Stimulated activated naive CD8-positive, alpha-beta T cell treated with anti-CD3 and anti-CD28 coated beads, Interleukin-15, Interleukin-2, amounts not matched to agents 100 U/mL and 50 U/mL, for 24 hours (primary cell): ENCODE results near the gene RTN4RL1.

Source experiments
- ATAC-seq: fragments of 150-1000 bp; cut with Tn5 transposase; one replicate; pipeline ENCODE4 v1.10.0; 2021
- DNase-seq: peaks from one replicate; pipeline ENCODE4 v3.0.0; 2021

The RTN4RL1 gene

DNA sequence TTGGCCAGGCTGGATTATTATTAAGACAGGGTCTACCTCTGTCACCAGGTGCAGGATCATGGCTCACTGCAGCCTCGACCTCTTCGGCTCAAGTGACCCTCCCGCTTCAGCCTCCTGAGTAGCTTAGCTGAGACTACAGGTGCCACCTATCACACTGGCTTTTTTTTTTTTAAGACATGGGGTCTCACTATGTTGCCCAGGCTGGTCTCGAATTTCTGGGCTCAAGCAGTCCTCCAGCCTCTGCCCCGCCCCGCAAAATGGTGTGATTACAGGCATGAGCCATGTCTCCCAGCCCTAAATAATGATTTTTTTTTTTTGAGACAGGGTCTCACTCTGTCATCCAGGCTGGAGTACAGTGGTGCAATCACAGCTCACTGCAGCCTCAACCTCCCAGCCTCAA lies 22.5 kb upstream of the RTN4RL1 start:
- DNase-seq (no peak), ATAC-seq (no peak)

DNA sequence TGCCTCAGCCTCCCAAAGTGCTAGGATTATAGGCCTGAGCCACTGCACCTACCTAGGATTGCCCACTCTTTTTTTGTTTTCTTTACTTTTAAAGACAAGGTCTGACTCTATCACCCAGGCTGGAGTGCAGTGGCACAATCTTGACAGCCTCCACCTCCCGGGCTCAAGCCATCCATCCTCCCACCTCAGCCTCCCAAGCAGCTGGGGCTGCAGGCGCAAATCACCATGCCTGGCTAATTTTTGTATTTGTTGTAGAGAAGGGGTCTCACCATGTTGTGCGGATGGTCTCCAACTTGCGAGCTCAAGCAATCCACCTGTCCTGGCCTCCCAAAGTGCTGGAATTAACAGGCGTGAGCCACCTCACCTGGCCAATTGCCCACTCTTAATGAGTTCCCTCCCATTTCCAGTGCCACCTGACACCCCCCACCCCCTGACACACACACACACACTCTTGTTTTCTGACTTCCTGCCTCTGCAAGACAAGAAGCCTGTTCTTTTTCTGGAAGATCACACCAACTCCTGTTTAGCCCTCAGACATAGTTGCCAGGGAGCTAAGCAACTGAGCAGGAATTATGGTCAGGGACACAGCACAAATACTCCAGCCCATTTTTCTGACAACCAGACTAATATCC lies 19.2 kb upstream of the RTN4RL1 start:
- DNase-seq, result no peak
- no peak for ATAC-seq

DNA sequence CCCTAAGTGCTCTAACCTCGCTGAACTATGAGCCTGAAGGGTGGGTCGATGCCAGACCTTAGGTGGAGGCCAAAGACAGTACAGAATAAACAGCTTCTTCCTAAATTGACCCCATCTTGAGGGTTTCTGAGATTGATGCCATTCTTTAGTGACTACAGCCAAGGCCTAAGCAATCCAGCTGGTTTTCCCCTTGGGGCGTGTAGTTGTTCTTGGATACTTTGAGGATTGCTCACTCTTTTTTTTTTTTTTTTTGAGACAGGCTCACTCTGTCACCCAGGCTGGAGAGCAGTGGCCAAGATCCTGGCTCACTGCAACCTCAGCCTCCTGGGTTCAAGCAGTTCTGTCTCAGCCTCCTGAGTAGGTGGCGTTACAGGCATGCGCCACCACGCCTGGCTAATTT lies 18.7 kb upstream of the RTN4RL1 start:
- ATAC-seq, result no peak
- DNase-seq, result no peak

DNA sequence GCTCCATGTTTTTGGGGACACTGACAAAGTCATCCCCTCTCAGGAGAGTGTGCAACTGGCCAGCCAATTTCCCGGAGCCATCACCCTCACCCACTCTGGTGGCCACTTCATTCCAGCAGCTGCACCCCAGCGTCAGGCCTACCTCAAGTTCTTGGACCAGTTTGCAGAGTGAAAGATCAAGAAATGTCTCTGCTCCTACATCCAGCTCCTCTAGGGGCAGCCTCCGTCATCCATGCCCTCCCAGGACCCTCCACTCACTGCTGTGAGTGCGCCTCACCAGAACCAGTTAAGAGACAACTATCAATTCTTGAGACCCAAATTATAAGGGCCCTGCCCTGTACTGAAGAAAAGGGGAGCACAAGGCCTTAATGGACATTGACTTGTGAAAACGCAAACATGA lies 17.8 kb upstream of the RTN4RL1 start:
- DNase-seq, result no peak
- ATAC-seq, result no peak

DNA sequence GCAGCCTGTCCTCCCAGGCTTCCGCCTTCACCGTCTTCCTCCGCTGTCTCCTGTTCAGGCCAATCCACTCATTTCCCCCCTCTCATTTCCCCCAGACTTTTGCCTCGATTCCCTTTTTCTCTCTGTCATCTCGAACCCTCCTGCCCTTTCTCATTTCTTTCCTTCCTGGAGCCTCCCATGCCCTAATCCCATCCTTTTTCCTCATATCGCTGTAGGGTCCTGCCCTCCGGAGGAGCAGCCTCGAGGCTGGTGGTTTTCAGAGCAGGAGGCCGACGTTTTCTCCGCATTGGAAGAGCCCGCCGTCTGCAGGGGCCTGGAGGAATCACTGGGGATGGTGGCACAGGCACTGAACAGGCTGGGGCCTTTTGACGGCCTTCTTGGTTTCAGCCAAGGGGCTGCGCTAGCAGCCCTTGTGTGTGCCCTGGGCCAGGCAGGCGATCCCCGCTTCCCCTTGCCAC lies 17.3 kb upstream of the RTN4RL1 start:
- DNase-seq (peak; percentile 35), ATAC-seq (no peak)

DNA sequence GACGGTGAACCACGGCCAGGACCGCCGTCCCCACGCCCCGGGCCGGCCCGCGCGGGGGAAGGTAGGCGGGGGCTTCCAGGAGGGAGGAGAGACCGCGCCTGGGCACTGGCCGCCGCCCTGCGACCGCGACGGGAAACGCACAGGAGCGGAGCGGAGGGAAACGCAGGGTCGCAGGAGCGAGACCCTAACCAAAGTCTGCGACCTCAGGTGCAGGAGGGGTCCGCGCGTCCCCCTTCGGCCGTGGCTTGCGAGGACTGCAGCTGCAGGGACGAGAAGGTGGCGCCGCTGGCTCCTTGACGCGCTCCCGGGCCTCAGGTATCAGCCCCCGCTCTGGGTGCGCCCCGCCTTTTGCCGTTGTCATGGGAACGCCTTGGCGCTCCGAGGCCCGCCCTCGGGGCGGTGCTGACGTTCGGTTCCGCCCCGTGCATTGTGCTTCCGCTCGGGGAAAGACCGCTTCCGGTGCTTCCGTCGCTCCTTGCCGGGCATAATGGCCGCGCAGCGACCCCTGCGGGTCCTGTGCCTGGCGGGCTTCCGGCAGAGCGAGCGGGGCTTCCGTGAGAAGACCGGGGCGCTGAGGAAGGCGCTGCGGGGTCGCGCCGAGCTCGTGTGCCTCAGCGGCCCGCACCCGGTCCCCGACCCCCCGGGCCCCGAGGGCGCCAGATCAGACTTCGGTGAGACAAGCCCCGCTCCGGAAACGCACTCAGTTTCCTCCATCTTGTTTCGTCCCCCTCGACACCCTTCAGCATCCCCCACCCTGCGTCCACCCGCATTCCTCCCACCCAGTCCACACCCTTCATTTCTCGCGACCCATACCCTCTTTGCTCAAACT lies 16.6 kb upstream of the RTN4RL1 start, which contains the start of gene OVCA2:
OVCA2 (plus strand) TSS at position 462 of the 829 bp plus-strand sequence; CDS start at position 488, 26 bp downstream.
- peak; percentile 91 for ATAC-seq
- peak; percentile 98 for DNase-seq

DNA sequence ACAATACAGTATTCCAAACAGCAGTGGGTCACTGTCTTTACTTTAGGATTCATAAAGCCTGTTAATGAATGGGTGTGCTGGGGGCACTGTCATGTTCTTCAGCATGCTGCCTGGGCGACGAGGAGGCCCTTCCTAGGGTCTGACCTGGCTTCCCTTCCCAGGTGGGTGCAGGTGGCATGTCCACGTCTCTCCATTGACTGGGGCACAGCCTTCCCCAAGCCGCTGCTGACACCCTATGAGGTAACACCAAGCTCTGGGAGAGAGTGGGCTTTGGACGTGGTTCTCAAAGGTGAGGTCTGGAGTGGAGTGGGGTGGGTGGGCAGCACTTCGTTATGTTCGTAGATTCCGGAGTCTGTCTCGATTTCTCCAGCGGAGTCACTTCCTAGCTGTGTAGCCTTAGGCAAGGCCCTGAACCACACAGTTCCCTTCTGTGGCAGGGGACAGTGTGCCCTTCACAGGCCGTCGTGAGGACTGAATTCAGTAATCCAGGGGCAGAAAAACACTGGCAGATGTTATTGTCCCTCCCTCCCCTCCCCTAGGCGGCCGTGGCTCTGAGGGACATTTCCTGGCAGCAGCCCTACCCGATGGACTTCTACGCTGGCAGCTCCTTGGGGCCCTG lies 15.9 kb upstream of the RTN4RL1 start:
- DNase-seq (no peak), ATAC-seq (peak; percentile 2)

DNA sequence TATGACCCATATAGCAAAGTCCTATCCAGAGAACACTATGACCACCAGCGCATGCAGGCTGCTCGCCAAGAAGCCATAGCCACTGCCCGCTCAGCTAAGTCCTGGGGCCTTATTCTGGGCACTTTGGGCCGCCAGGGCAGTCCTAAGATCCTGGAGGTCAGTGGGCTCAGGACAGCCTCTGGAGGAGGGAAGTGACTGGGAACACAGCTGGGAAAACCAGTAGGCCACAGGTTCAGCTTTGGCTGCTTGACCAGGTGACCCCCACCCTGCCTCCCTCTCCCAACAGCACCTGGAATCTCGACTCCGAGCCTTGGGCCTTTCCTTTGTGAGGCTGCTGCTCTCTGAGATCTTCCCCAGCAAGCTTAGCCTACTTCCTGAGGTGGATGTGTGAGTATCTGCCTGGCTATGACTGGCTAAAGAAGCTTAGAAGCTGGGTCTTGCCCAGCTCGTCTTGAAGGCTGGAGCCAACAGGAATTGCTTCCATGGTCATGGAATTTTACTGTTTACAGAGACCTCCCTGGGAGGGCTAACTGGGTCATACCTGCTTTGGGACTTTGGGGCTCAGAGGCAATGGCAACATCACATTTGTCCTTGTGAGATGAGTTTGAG lies 15.2 kb upstream of the RTN4RL1 start:
- no peak for ATAC-seq
- no peak for DNase-seq

DNA sequence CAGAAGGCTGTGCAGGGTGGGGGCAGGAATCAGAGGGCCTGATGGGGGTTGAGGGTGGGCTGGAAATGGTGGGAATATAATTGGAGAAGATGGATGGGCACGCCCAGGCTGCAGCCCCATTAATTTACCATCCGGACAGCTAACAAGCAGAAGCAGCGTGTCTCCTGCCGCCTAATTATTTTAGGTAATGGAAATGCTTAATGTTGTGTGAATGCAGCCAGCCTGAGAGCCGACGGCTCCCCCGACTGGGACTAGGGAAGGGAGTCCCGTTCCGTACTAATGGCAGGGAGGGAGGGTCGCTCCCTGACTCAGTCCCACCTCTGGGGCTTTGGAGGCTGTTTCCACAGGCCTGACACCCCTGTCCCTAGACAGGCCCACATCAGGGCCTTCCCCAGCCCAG lies 12.0 kb upstream of the RTN4RL1 start:
- no peak for DNase-seq
- ATAC-seq, result no peak

DNA sequence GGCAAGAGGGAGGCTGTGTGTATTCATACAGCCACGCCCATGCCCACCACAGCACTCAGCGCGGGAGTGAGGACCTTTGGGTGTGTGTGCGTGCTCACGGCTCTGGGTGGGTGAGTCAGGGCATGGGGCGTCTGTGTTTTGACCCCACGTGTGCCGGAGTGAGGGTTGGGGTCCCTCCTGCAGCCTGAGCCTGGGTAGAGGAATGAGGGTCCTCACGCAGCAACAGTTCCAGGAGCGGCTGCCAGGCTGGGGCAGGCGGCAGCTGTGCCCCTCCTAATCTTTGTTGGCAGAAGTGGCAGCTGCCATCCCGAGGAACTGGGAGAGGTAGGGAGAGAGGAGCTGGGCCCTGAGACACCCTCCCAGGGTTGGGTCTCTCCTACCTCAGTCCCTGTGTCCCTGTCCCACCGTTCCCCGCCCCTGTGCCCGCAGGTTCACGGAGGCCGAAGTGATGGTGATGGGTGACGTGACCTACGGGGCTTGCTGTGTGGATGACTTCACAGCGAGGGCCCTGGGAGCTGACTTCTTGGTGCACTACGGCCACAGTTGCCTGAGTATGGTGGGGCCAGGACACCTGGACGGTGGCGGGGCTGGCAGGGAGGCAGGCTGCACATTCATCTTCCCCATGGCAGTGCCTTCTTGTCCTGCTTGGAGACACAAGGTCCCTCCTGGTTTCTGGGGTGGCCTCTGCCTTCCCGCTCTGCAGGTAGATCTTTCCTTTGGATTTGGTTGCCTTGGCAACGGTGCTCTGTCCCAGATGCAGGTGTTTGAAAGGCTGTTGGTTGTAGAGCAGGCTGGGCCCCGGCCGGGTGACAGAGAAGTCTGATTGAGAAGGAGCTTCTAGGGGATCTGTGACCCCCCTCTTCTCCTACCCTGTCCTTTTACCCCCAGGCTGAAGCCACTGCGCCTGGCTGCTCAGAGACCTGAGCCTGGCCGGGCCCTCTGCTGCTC lies 10.7 kb upstream of the RTN4RL1 start:
- no peak for ATAC-seq

DNA sequence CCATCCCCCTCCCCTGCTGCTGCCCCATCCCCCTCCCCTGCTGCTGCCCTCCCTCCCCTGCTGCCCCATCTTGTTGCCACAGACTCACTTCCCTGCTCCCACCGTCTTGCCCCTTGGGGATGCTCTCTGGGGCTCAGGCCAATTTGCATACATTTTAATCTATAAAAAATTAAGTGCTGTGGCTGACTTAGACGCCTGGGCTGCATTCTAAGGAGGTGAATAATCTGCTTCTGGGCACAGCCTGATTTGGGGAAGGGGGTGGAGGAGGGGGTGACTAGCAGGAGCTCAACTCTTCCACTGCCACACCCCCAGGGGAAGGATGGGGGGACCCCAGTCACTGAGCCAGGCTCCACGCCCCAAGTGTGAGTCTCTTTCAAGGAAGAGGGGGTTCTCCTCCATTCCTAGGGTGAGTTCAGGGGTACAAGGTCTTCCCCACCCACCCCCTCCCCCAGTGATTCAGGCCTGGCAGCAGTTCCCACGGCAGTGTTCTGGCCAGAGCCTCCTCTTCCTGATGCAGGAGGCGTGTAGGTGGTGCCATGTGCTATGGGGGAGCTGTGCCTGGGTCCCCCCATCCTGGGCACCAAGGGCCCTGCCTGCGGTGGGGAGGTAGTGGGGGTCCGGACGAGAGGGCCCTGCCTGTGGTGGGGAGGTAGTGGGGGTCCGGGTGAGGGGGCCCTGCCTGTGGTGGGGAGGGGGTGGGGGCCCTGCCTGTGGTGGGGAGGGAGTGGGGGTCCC lies 9.8 kb upstream of the RTN4RL1 start:
- ATAC-seq, result no peak
- no peak for DNase-seq

More for the DNA sequence above, 10.7 kb upstream of the RTN4RL1 start:
- DNase-seq, result no peak

DNA sequence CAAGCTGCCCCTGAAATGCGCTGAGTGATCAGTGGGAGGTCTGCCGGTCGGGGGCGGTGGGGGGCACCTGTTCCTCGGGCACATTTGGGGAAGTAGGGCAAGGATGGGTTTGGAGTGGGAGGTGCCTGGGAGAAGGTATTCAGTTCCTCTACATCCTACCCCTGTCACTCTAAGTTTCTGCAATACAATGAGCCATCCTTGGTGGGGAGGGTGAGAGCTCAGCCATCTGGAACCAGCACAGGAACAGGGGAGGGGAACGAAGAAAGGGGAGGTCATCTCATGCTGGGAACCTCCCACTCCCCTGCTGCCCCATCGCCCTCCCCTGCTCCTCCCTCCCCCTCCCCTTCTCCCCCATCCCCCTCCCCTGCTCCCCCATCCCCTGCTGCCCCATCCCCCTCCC lies 9.0 kb upstream of the RTN4RL1 start:
- DNase-seq, result no peak
- no peak for ATAC-seq

DNA sequence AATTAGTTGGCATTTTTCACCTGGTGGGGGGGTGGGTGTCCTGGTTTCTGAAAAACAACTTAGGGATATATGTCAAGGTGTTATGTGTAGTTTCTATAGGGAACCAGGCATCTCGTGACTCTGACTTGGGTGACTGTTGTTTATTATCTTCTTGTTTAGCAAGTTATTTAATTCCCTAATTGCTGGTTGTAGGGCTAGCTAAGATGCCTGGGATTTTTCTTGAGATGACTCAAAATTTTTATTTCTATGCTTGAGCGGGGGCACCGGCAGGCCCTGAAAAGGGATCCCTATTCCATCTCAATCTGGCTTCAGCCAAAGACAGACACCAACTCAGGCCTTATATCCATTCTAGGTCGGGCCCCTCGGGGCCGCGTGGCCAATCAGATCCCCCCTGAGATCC lies 8.0 kb upstream of the RTN4RL1 start:
- DNase-seq (no peak), ATAC-seq (no peak)

DNA sequence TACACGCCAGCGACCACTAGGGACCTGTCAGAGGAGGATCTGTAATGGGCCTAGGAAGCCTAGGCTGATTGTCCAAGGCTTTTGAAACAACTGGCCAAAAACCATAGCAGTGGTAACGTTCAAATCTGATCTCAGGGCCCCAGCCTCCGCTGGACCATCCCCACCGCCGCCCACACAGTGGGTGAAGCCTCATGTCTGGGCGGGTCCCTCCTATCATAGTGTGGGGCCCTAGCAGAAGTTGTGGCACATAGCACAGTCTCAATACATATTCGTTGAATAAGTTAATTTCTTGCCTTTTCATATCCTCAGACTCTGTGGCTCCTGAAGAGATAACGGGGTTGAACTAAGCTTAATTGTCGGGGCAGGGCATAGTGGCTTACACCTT lies 5.6 kb upstream of the RTN4RL1 start:
- peak; percentile 58 for DNase-seq
- ATAC-seq, result no peak

DNA sequence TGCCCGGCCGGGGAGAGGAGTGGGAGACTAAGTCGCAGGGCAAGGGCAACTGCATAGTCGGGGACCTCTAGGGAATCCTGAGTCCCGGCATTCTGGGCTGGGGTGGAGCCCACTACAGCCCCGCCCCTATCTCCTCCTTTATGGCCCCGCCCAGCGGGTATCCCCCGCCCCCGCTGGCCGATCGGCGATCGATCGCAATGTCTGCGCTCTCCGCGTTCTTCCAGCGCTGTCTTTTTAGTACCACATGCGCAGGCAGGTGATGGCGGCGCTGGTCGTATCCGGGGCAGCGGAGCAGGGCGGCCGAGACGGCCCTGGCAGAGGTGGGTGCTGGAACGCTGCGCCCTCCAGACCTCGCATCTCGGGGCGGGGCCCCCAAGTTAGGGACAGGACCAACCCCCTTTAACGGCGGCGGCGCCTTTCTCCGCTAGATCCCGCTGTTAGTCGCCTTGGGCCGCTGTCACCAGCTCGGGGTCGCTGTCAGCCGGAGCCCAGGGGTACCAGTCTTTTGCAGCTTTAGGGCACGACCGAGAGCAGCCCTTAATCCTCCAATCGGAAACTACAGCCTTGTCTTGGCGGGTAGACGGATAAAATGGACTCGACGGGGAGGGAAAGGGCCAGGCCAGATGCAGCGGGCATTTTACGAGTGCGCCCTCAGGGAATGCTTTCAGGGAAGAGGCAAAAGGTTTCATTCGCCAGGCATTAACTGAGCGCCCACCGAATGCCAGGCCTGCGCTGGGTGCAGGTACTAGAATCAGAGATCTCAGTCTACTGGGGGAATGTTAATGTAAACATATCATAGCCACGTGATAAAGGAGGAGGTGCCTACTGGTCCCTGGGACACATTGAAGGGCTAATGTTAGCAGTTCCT lies 5.0 kb upstream of the RTN4RL1 start, which contains the start of gene DPH1:
DPH1 (plus strand) TSS at position 243 of the 868 bp plus-strand sequence; CDS start at position 260, 17 bp downstream.
- ATAC-seq, result peak; percentile 91
- DNase-seq, result peak; percentile 90

DNA sequence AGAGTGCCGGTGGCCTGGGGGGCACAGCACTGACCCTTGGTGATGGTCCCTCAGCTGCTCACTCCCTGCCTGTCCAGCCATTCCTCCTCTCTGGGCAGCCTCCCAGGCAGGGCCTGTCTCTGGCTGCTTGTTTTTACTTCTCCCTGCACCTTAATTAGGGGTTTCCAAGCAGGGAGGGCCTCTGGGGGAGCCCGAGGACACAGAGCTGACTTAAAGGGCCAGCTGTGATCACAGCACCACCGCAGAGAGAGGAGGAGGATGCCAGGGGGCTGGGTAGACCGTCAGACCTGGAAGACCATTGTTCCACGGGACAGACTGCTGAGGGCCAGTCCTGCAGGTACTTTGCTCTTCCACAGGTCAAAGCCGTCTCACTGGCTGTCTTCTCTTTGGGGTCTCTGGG lies 3.6 kb upstream of the RTN4RL1 start:
- no peak for DNase-seq
- ATAC-seq, result no peak

DNA sequence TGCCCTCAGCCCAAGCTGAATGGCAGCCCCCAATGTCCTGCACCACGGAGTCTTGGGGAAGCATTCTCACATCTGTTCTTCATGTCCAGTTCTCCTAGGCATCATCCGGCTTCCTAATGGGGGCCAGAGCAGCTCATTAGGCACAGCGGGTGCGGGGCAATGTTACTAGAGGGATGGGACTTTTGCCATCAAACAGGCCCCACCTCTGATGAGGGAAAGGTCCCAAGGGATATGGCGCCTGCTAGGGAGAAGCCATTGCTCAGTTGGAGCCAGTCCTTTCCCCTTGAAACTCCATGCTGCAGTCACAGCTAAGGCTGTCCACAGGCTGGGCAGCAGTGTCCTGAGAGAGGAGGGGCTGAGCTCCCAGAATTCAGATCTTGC lies 3.1 kb upstream of the RTN4RL1 start:
- DNase-seq (no peak), ATAC-seq (no peak)

DNA sequence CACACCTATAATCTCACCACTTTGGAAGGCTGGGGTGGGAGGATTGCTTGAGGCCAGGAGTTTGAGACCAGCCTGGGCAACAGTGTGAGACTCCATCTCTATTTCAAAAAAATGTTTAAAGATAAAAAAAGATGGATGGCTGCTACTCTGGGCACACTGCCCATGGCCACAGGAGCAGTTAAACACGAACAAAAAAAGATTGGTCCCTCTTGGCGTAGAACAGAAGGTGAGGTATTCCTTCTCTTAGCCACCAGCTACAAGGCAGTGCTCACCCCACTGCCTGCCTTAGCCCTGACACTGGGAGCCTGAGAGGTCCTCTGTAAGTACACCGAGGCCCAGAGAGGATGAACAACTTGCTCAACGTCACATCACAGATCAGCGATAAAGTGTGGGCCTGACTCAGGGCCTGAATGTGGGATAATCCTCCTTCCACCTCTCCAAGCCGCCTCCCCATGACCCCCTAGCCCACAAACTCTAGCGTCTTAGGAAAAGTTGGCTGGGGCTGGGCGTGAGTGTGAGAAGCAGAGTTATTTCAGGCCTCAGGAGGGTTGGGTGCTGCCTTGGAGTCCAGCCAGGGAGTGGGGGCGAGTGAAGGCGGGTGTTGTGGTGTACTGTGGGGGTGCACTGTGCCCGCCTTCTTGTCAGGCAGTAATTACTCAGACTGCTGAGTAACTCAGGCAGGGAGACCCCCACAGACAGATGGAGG lies 2.5 kb upstream of the RTN4RL1 start:
- DNase-seq, result no peak
- ATAC-seq, result no peak
